Activated B cell treated with CpG ODN at 0.5 μM for 24 hours (primary cell): Measurements from ENCODE around the gene PLS3. TPM values are rescaled to one million over a fixed set of nuclear protein-coding genes. Genes with fewer than 3 reads are reported as not detected.
A peak's percentile ranks its signal among the peaks of the same experiment; 100 is the strongest.

Experiments used
- ATAC-seq: fragments of 200-7000 bp; cut with Tn5 transposase; one replicate; pipeline ENCODE4 v1.10.0; 2021; ENCODE audit warnings: low read depth, mild to moderate bottlenecking, moderate library complexity
- CTCF ChIA-PET: fragments of 350-600 bp; sonication (Branson Sonifier 250); formaldehyde crosslinking; loops from one replicate; lab custom pipeline; 2021; ENCODE audit warnings: antibody characterized with exemption; lab: Charles Lee
- POLR2A ChIA-PET: fragments of 350-600 bp; sonication (Branson Sonifier 250); formaldehyde crosslinking; loops from one replicate; lab custom pipeline; 2021; ENCODE audit warnings: antibody characterized with exemption; lab: Charles Lee
- DNase-seq: peaks from one replicate; pipeline ENCODE4 v3.0.0; 2022
- H3K27ac Mint-ChIP-seq: one replicate; pipeline ENCODE4 v1.8.0; 2020; ENCODE audit warnings: mixed read lengths
- H3K27me3 Mint-ChIP-seq: one replicate; pipeline ENCODE4 v1.8.0; 2021; ENCODE audit warnings: mixed read lengths
- H3K36me3 Mint-ChIP-seq: one replicate; pipeline ENCODE4 v1.8.0; 2021; ENCODE audit warnings: low read depth, mixed read lengths
- H3K4me1 Mint-ChIP-seq: one replicate; pipeline ENCODE4 v1.8.0; 2021; ENCODE audit warnings: mixed read lengths
- H3K4me3 Mint-ChIP-seq: one replicate; pipeline ENCODE4 v1.8.0; 2020; ENCODE audit warnings: mild to moderate bottlenecking, mixed read lengths
- H3K9me3 Mint-ChIP-seq: one replicate; pipeline ENCODE4 v1.8.0; 2020; ENCODE audit warnings: mixed read lengths
- intact Hi-C: fragments of 100-400 bp; cut with micrococcal nuclease; formaldehyde crosslinking; loops from one replicate; pipeline ENCODE4 v1.15.1; 2024
- total RNA-seq: library from RNA; stranded (reverse); gene quantifications from 2 replicates; pipeline ENCODE4 v1.2.3, GENCODE V29; 2022
- TF ChIP-seq, protein P1 (sequence below): fragments of 200-600 bp; IDR thresholded peaks from one replicate; pipeline ENCODE4 v1.8.0; 2022; ENCODE audit warnings: antibody characterized with exemption, mild to moderate bottlenecking

Gene PLS3
- not detected in 2 replicates for total RNA-seq

GRCh38 chrX:115560978-115561604, at the start of gene PLS3:
PLS3 (plus strand) TSS chrX:115561174; CDS start chrX:115610251, 49,077 bp downstream.
- no peak for DNase-seq
- peaks cover 4% of the 10 kb centered on the region for H3K4me1 Mint-ChIP-seq
- ChIA-PET POLR2A (no interaction called here), CTCF (no interaction called here)
- intact Hi-C loops, result no loop called here
- H3K36me3 Mint-ChIP-seq, result no peaks in the 10 kb centered on the region
- peak within 1 kb of the TSS; percentile 46 for H3K4me3 Mint-ChIP-seq
- no peak for ATAC-seq
- H3K27me3 Mint-ChIP-seq, result peaks cover 12% of the 10 kb centered on the region
- TF ChIP-seq, protein P1, sequence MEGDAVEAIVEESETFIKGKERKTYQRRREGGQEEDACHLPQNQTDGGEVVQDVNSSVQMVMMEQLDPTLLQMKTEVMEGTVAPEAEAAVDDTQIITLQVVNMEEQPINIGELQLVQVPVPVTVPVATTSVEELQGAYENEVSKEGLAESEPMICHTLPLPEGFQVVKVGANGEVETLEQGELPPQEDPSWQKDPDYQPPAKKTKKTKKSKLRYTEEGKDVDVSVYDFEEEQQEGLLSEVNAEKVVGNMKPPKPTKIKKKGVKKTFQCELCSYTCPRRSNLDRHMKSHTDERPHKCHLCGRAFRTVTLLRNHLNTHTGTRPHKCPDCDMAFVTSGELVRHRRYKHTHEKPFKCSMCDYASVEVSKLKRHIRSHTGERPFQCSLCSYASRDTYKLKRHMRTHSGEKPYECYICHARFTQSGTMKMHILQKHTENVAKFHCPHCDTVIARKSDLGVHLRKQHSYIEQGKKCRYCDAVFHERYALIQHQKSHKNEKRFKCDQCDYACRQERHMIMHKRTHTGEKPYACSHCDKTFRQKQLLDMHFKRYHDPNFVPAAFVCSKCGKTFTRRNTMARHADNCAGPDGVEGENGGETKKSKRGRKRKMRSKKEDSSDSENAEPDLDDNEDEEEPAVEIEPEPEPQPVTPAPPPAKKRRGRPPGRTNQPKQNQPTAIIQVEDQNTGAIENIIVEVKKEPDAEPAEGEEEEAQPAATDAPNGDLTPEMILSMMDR, result no peak
- no peak within 1 kb of the TSS for H3K27ac Mint-ChIP-seq
- H3K9me3 Mint-ChIP-seq, result no peaks in the 10 kb centered on the region

GRCh38 chrX:115518113-115518512, 42.9 kb upstream of the PLS3 start:
- CTCF ChIA-PET, result no interaction called here
- Mint-ChIP-seq H3K4me3 (no peak overlapping the region), H3K27ac (no peak overlapping the region), H3K9me3 (no peaks in the 10 kb centered on the region), H3K27me3 (no peaks in the 10 kb centered on the region), H3K4me1 (no peaks in the 10 kb centered on the region), H3K36me3 (no peaks in the 10 kb centered on the region)
- no peak for ATAC-seq
- TF ChIP-seq, protein P1, result no peak
- POLR2A ChIA-PET, result no interaction called here
- no peak for DNase-seq
- intact Hi-C loops, result no loop called here

- H3K4me1 Mint-ChIP-seq, result no peaks in the 10 kb centered on the region
- no peak overlapping the region for H3K27ac Mint-ChIP-seq
Measured at GRCh38 chrX:115521741-115522140, 39.2 kb upstream of the PLS3 start.

GRCh38 chrX:115522952-115523351, 38.0 kb upstream of the PLS3 start:
- CTCF ChIA-PET, result no interaction called here
- intact Hi-C loops, result no loop called here
- no peak overlapping the region for H3K4me3 Mint-ChIP-seq
- H3K36me3 Mint-ChIP-seq, result no peaks in the 10 kb centered on the region
- ATAC-seq (no peak), DNase-seq (no peak)
- H3K4me1 Mint-ChIP-seq, result no peaks in the 10 kb centered on the region
- no peak overlapping the region for H3K27ac Mint-ChIP-seq
- no peaks in the 10 kb centered on the region for H3K27me3 Mint-ChIP-seq
- no peaks in the 10 kb centered on the region for H3K9me3 Mint-ChIP-seq
- POLR2A ChIA-PET, result no interaction called here
- TF ChIP-seq, protein P1, result no peak

More at GRCh38 chrX:115521741-115522140, 39.2 kb upstream of the PLS3 start:
- Mint-ChIP-seq H3K27me3 (no peaks in the 10 kb centered on the region), H3K36me3 (no peaks in the 10 kb centered on the region), H3K4me3 (no peak overlapping the region), H3K9me3 (no peaks in the 10 kb centered on the region)
- intact Hi-C loops, result no loop called here
- TF ChIP-seq, protein P1, result no peak
- DNase-seq (no peak), ATAC-seq (no peak)
- ChIA-PET POLR2A (no interaction called here), CTCF (no interaction called here)

DNA sequence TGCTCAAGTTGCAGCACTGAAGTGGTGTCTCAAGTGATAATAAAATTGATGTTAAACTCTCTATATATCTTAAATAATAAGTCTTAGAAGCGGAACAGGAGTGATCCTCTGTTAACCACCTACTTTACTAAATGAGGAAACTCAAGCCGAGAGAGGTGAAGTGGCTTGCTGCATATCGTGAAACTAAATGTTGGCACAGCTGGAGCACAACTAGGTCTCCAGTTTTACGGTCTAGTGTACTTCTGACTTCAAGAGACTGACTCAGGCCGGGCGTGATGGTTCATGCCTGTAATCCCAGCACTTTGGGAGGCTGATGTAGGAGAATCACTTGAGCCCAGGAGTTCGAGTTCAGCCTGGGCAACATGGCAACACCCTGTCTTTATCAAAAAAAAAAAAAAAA, 35.5 kb upstream of the PLS3 start:
- Mint-ChIP-seq H3K4me3 (no peak overlapping the region), H3K27me3 (no peaks in the 10 kb centered on the region), H3K9me3 (no peaks in the 10 kb centered on the region), H3K36me3 (no peaks in the 10 kb centered on the region), H3K4me1 (no peaks in the 10 kb centered on the region), H3K27ac (no peak overlapping the region)
- POLR2A ChIA-PET, result no interaction called here
- TF ChIP-seq, protein P1, result no peak
- CTCF ChIA-PET, result no interaction called here
- intact Hi-C loops, result no loop called here
- ATAC-seq (no peak), DNase-seq (no peak)
